Astrocyte (in vitro differentiated cells and primary cell): ENCODE measurements around the gene EPB41L4B.

Experiments used
- CTCF ChIP-seq: IDR thresholded peaks from 2 replicates; pipeline ENCODE4 v1.5.1; 2011; ENCODE audit warnings: low read depth, mild to moderate bottlenecking, inconsistent platforms, low read length, moderate library complexity; ENCODE audit not compliant: insufficient read depth
- EZH2 ChIP-seq: IDR thresholded peaks from 2 replicates; pipeline ENCODE4 v1.6.1; 2012; ENCODE audit warnings: mild to moderate bottlenecking, low read length, inconsistent platforms; ENCODE audit not compliant: insufficient read depth

GRCh38 chr9:109232449-109233237 lies 88.2 kb downstream of the EPB41L4B start:
- no peak for TF ChIP-seq CTCF
- TF ChIP-seq EZH2, result no peak
